ENCODE data around the gene ROR1.

The ROR1 gene

DNA sequence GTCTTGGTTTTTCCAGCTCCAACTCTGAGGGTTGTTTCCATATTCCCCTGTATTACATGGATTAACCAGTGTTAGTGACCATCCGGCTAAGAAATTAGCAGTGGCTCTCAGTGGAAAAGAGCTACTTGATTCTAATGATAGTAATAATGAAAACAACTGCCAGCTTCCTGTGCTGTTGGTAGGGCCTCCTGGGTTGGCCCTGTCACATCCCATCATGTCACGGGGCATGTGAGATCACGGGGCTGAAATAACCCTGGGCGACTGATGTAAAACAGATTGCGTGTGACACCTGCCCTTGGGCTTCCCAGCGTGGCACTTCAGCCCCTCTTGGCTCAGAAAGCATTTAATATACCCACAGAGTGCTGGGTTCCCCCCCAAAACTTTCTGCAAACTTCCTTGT, 149.0 kb downstream of the ROR1 start:
- Histone ChIP-seq H3K27ac (ENCODE audit: low read length) (no peak overlapping the region), H3K9ac (ENCODE audit: low read depth, low read length) (no peak overlapping the region), H3K79me2 (ENCODE audit: insufficient read depth, low read length) (no peaks in the 10 kb centered on the region)

DNA sequence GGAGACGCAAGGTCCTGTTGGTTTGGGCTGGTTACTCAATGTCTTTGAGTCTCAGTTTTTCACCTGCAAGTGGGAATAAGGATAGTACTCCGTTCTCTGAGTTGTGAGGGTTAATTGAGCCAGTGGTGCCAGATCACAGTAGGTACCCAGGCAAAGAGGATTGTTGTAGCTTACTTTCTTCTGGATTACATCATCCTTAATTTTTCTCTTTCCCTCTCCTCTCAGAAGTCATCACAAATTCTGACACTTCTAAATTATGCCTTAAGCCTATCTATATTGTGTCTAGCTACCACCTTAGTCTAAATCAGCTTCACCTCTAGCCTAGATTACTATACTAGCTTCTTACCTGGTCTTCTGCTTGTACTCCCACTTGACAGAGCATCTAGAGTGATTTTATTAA, 149.5 kb downstream of the ROR1 start:
- Histone ChIP-seq H3K27me3 (ENCODE audit: insufficient read depth, low read length, poor library complexity) (no peaks in the 10 kb centered on the region), H3K4me1 (ENCODE audit: insufficient read depth, low read length) (no peaks in the 10 kb centered on the region), H2AFZ (ENCODE audit: low read depth, low read length) (no peak overlapping the region), H3K36me3 (ENCODE audit: insufficient read depth, low read length) (no peaks in the 10 kb centered on the region), H3K4me3 (ENCODE audit: low read depth in 1 of 2, low read length in 2 of 2) (no peak overlapping the region), H4K20me1 (ENCODE audit: insufficient read depth, low read length) (no peaks in the 10 kb centered on the region), H3K9ac (ENCODE audit: low read depth, low read length) (no peak overlapping the region), H3K27ac (ENCODE audit: low read length) (no peak overlapping the region), H3K9me3 (ENCODE audit: insufficient read depth, low read length, severe bottlenecking) (no peaks in the 10 kb centered on the region), H3K79me2 (ENCODE audit: insufficient read depth, low read length) (no peaks in the 10 kb centered on the region), H3K4me2 (ENCODE audit: insufficient read depth, low read length) (no peak overlapping the region)
- no peak for TF ChIP-seq EZH2 (IDR thresholded peaks at IDR 0.05; ENCODE audit: borderline replicate concordance, low read depth, low read length, severe bottlenecking)
- TF ChIP-seq, protein P1, sequence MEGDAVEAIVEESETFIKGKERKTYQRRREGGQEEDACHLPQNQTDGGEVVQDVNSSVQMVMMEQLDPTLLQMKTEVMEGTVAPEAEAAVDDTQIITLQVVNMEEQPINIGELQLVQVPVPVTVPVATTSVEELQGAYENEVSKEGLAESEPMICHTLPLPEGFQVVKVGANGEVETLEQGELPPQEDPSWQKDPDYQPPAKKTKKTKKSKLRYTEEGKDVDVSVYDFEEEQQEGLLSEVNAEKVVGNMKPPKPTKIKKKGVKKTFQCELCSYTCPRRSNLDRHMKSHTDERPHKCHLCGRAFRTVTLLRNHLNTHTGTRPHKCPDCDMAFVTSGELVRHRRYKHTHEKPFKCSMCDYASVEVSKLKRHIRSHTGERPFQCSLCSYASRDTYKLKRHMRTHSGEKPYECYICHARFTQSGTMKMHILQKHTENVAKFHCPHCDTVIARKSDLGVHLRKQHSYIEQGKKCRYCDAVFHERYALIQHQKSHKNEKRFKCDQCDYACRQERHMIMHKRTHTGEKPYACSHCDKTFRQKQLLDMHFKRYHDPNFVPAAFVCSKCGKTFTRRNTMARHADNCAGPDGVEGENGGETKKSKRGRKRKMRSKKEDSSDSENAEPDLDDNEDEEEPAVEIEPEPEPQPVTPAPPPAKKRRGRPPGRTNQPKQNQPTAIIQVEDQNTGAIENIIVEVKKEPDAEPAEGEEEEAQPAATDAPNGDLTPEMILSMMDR (IDR thresholded peaks at IDR 0.05; ENCODE audit: borderline replicate concordance, extremely low read depth, low read length, poor library complexity, severe bottlenecking) = no peak
- no peak for ATAC-seq (ENCODE audit: insufficient read depth, low read depth)
- no peak for DNase-seq

More for the DNA sequence above, 149.0 kb downstream of the ROR1 start:
- Histone ChIP-seq H3K4me1 (ENCODE audit: insufficient read depth, low read length) (no peaks in the 10 kb centered on the region), H3K9me3 (ENCODE audit: insufficient read depth, low read length, severe bottlenecking) (no peaks in the 10 kb centered on the region), H3K4me3 (ENCODE audit: low read depth in 1 of 2, low read length in 2 of 2) (no peak overlapping the region), H4K20me1 (ENCODE audit: insufficient read depth, low read length) (no peaks in the 10 kb centered on the region), H2AFZ (ENCODE audit: low read depth, low read length) (no peak overlapping the region), H3K27me3 (ENCODE audit: insufficient read depth, low read length, poor library complexity) (no peaks in the 10 kb centered on the region), H3K36me3 (ENCODE audit: insufficient read depth, low read length) (no peaks in the 10 kb centered on the region), H3K4me2 (ENCODE audit: insufficient read depth, low read length) (no peak overlapping the region)
- ATAC-seq (ENCODE audit: insufficient read depth, low read depth) = no peak
- no peak for DNase-seq
- no peak for TF ChIP-seq EZH2 (IDR thresholded peaks at IDR 0.05; ENCODE audit: borderline replicate concordance, low read depth, low read length, severe bottlenecking)
- TF ChIP-seq, protein P1 (IDR thresholded peaks at IDR 0.05; ENCODE audit: borderline replicate concordance, extremely low read depth, low read length, poor library complexity, severe bottlenecking) = no peak

DNA sequence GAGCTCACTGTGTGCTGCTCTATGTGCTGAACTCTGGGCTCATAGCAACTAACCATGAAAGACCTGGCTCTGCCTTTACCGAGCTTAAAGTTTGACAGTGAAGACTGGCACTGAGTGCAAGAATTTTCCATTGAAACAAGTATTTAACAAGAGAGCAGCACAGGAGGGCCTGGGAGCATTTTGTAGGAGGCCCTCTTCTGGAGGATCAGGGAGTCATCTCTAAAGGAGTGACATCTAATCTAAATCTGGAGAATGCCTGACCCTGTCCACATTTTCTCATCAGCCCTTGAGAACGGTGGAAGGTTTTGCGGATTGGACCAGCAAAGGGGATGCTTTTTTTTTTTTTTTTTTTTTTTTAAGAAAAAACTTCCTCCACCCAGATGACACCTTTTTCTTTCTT, 150.8 kb downstream of the ROR1 start:
- Histone ChIP-seq H3K4me2 (ENCODE audit: insufficient read depth, low read length) (no peak overlapping the region), H3K27ac (ENCODE audit: low read length) (no peak overlapping the region), H2AFZ (ENCODE audit: low read depth, low read length) (no peak overlapping the region), H3K27me3 (ENCODE audit: insufficient read depth, low read length, poor library complexity) (no peaks in the 10 kb centered on the region), H3K36me3 (ENCODE audit: insufficient read depth, low read length) (no peaks in the 10 kb centered on the region), H3K4me3 (ENCODE audit: low read depth in 1 of 2, low read length in 2 of 2) (no peak overlapping the region), H3K79me2 (ENCODE audit: insufficient read depth, low read length) (no peaks in the 10 kb centered on the region), H3K9me3 (ENCODE audit: insufficient read depth, low read length, severe bottlenecking) (no peaks in the 10 kb centered on the region), H3K9ac (ENCODE audit: low read depth, low read length) (no peak overlapping the region), H4K20me1 (ENCODE audit: insufficient read depth, low read length) (no peaks in the 10 kb centered on the region), H3K4me1 (ENCODE audit: insufficient read depth, low read length) (no peaks in the 10 kb centered on the region)
- ATAC-seq (ENCODE audit: insufficient read depth, low read depth) = no peak
- no peak for DNase-seq
- TF ChIP-seq, protein P1 (IDR thresholded peaks at IDR 0.05; ENCODE audit: borderline replicate concordance, extremely low read depth, low read length, poor library complexity, severe bottlenecking) = no peak
- TF ChIP-seq EZH2 (IDR thresholded peaks at IDR 0.05; ENCODE audit: borderline replicate concordance, low read depth, low read length, severe bottlenecking) = no peak
